GM18870 (cell line): Measurements from ENCODE around the gene IFI27L1.

Source experiments
- ATAC-seq: cut with Tn5 transposase; IDR thresholded peaks from one replicate; pipeline ENCODE4 v1.9.1; 2021; ENCODE audit warnings: moderate library complexity; ENCODE audit not compliant: unreplicated experiment

The IFI27L1 gene

GRCh38 chr14:94080621-94081385, at the start of gene IFI27L1, which contains the start of gene DDX24:
Gene IFI27L1, plus strand, starts transcription at chr14:94081310. Its CDS starts 15,628 bp downstream, at chr14:94096938.
Gene DDX24, minus strand, starts transcription at chr14:94081202. Its CDS starts 1,460 bp downstream, at chr14:94079742.
- peak; percentile 90 for ATAC-seq

- ATAC-seq = no peak
Measured at GRCh38 chr14:94031883-94032279, 49.2 kb upstream of the IFI27L1 start.

- ATAC-seq = no peak
Measured at GRCh38 chr14:94034886-94035285, 46.2 kb upstream of the IFI27L1 start.

GRCh38 chr14:94036313-94037167, 44.6 kb upstream of the IFI27L1 start:
- ATAC-seq = peak; percentile 75

GRCh38 chr14:94037954-94038353, 43.2 kb upstream of the IFI27L1 start:
- ATAC-seq = no peak

- no peak for ATAC-seq
Measured at GRCh38 chr14:94038510-94038909, 42.6 kb upstream of the IFI27L1 start.

GRCh38 chr14:94038921-94039629, 42.0 kb upstream of the IFI27L1 start:
- ATAC-seq = no peak

- no peak for ATAC-seq
Measured at GRCh38 chr14:94040247-94040646, 40.9 kb upstream of the IFI27L1 start.

- no peak for ATAC-seq
Measured at GRCh38 chr14:94040796-94041195, 40.3 kb upstream of the IFI27L1 start.

GRCh38 chr14:94041551-94042346, 39.4 kb upstream of the IFI27L1 start:
- no peak for ATAC-seq

- ATAC-seq = no peak
Measured at GRCh38 chr14:94042433-94043091, 38.5 kb upstream of the IFI27L1 start.

GRCh38 chr14:94043111-94043755, 37.9 kb upstream of the IFI27L1 start:
- ATAC-seq = no peak

- no peak for ATAC-seq
Measured at GRCh38 chr14:94043756-94044475, 37.2 kb upstream of the IFI27L1 start.

- no peak for ATAC-seq
Measured at GRCh38 chr14:94044476-94045091, 36.5 kb upstream of the IFI27L1 start.

GRCh38 chr14:94045101-94045500, 36.0 kb upstream of the IFI27L1 start:
- ATAC-seq = no peak

- no peak for ATAC-seq
Measured at GRCh38 chr14:94045563-94046345, 35.4 kb upstream of the IFI27L1 start.

- ATAC-seq = no peak
Measured at GRCh38 chr14:94046696-94047250, 34.3 kb upstream of the IFI27L1 start.
